ENCODE results near the gene OR6C74.

OR6C74 gene

DNA sequence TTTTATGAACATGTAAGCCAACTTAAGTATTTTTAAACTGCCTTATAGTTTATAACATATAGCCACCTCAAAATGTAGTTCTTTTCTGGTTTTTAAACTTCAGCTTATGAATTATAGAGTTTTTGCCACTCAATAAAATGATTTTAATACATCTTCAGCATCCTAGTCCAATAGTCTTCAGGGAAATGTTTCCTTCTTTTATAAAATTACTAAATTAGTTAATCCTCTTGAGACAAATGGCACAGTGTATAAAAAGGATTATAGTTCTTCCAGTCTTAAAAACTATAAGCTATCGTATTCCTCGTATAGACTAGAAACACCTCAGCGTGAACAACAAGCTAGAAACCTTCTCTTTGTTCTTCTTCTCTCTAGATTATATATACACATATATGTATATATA, at the start of gene OR6C74:
Gene OR6C74 (plus strand): TSS at position 301 of the 400 bp plus-strand sequence. CDS start 2,679 bp downstream, outside the sequence.
- DNase-seq (ENCODE audit: low read depth in 3 of 3) = no peak

DNA sequence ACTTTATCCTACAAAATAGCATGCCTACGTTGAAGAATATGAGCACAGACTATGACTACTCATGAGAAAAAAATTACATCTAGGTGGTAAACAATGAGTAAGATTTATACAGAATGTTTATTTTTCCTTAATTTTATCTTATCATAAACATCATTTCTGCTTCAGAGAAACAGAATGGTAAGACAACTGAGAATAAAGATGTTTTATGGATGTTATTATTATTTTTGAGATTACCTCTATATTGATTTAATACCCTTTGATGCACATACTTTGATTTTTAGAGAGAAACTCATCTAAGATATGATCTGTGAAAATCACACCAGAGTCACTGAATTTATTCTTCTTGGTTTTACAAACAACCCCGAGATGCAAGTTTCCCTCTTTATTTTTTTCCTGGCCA, 23.7 kb upstream of the OR6C74 start, which contains the start of gene OR10A7:
Gene OR10A7 (plus strand): TSS at position 301 of the 400 bp plus-strand sequence. CDS start 0 bp downstream, at position 301.
- no peak for DNase-seq (ENCODE audit: low read depth in 3 of 3)

- no peak for DNase-seq (ENCODE audit: low read depth in 3 of 3)
Measured at GRCh38 chr12:55226523-55226922, 17.9 kb upstream of the OR6C74 start.

- DNase-seq (ENCODE audit: low read depth in 3 of 3) = no peak
Measured at GRCh38 chr12:55227643-55228042, 16.8 kb upstream of the OR6C74 start.

DNA sequence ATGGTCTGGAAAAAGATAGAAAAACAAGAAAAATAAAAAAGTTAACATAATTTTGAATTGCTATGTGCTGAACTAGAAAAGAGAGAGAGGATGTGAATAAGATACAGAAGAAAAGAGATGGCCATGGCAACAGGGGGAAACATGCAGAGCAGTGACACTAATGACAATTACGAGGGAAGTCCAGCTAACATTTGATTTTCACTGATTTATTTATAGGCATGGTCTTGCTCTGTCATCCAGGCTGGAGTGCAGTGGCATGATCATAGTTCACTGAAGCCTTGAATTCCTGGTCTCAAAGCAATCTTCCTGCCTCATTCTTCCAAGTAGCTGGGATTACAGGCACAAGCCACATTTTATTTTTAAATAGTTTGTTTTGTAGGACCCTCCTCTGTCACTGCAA, 1.8 kb downstream of the OR6C74 start:
- DNase-seq (ENCODE audit: low read depth in 3 of 3) = no peak

GRCh38 chr12:55250944-55251343, 6.5 kb downstream of the OR6C74 start:
- no peak for DNase-seq (ENCODE audit: low read depth in 3 of 3)

- DNase-seq (ENCODE audit: low read depth in 3 of 3) = no peak
Measured at GRCh38 chr12:55253281-55253680, 8.9 kb downstream of the OR6C74 start.

DNA sequence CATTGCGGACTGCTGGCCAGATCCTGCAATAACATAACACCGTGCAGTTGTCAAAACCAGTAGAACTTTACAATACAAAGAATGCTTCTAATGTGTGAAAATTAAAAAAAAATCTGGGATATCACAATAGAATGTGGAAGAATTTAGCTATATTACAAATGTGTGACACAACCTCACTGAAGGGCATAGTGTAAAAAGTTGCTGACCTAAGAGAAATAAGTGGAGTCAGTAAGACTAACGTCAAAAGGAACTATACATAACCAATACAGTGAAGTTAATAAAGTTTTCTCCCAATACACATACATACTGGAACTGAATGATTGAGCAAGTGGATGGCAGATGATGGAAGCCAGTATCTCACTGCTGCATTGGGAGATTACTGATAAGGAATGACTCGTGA, 12.4 kb downstream of the OR6C74 start:
- no peak for DNase-seq (ENCODE audit: low read depth in 3 of 3)

DNA sequence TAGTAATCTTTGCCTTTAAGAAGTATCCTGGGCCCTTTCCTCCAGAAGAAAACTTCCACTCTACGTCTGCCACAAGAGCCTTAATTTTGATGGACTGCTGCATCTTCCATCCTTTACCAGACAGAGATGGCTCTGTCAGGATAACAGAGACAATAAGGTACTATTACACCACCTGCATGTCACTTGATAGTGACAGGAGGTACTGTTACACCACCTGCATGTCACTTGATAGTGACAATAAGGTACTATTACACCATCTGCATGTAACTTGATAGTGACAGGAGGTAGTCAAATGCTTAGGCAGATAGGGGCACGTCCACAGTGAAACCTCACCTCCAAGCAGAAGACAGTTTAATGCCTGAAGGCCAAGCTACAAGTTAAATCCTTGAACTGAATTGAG, 13.9 kb downstream of the OR6C74 start:
- DNase-seq (ENCODE audit: low read depth in 3 of 3) = no peak

DNA sequence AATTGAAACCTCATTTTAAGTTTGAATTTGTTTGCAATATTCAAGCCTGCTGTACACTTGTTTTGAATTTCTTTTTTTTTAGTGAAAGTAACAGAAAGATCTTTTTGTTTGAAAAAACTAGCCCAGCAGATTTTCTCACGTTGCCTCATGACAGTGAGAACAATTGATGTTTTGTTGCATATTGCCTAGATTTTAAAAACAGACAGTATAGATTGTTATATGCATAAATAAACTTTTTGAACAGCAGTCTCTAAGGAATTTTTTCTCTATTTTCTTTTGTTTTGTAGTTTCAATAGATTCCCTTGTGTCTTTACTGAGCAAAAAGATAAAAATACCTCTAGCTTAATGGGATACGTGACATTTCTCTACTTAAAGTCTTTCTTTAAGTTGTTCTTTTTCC, 36.6 kb downstream of the OR6C74 start:
- DNase-seq (ENCODE audit: low read depth in 3 of 3) = no peak

DNA sequence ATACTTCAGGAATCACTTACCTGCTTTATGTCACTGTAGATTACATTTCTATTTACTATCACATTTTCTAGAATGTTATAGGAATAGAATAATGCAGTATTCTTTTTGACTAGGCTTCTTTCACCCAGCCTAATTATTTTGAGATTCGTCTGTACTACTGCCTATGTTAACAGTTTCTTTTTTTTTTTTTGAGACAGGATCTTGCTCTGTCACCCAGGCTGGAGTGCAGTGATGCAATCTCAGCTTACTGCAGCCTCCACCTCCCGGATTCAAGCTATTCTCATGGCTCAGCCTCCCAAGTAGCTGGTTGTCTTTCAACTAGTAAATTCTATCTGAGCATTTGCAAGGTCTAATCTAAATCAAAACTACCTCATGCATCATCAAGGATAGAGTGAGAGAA, 45.6 kb downstream of the OR6C74 start:
- DNase-seq (ENCODE audit: low read depth in 3 of 3) = no peak
